ENCODE data around the gene MPPED2.

The MPPED2 gene

DNA sequence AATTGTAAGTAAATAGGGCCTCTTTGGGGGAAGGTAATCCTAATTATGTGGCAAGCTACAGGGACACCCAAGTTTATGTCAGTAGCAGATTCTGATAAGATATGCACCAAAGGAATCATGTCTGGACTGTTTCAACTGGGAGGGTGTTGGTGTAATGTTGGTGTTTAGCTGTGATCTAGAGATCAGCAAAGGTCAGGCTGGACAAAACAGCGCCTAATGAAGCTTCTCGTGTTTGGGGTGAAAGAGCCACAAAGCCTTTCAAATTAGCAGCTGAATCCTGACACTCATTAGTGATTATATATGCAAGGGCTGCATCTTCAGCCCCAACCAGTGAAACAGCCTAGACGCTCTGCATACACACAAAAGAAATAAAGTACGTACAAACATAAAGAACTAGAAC, 106.3 kb downstream of the MPPED2 start:
- no peak overlapping the region for H3K4me3 ChIP-seq (ENCODE audit: low read depth, low read length)
- TF ChIP-seq, protein P1, sequence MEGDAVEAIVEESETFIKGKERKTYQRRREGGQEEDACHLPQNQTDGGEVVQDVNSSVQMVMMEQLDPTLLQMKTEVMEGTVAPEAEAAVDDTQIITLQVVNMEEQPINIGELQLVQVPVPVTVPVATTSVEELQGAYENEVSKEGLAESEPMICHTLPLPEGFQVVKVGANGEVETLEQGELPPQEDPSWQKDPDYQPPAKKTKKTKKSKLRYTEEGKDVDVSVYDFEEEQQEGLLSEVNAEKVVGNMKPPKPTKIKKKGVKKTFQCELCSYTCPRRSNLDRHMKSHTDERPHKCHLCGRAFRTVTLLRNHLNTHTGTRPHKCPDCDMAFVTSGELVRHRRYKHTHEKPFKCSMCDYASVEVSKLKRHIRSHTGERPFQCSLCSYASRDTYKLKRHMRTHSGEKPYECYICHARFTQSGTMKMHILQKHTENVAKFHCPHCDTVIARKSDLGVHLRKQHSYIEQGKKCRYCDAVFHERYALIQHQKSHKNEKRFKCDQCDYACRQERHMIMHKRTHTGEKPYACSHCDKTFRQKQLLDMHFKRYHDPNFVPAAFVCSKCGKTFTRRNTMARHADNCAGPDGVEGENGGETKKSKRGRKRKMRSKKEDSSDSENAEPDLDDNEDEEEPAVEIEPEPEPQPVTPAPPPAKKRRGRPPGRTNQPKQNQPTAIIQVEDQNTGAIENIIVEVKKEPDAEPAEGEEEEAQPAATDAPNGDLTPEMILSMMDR (IDR thresholded peaks at IDR 0.05; ENCODE audit: low read depth, low read length), result no peak
- no peak for DNase-seq (ENCODE audit: low read depth, low spot score)
- in situ Hi-C loops (cut with HindIII; ENCODE audit: low sequenced_read_pairs), result no loop called here

DNA sequence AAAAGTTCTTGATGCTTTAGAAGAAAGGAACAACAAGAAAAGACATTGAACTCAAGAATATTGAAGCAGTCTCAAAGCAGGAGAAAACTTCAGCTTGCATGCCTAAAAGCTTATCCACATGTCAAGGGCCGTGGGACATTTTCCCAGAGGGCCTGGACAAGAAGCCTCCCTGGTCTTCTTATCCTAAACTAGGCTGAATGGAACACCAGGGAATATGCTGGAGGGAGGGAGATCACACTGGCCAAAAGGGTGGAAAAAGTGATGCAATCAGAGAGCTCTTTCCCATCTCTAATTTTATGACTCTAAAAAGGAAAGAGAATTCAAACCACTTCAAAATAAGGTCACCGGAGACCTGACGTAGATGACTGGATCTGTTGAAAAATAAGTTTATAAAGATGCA, 107.2 kb downstream of the MPPED2 start:
- DNase-seq (ENCODE audit: low read depth, low spot score), result no peak
- H3K4me3 ChIP-seq (ENCODE audit: low read depth, low read length), result no peak overlapping the region
- in situ Hi-C loops (cut with HindIII; ENCODE audit: low sequenced_read_pairs), result no loop called here
- TF ChIP-seq, protein P1 (IDR thresholded peaks at IDR 0.05; ENCODE audit: low read depth, low read length), result no peak

DNA sequence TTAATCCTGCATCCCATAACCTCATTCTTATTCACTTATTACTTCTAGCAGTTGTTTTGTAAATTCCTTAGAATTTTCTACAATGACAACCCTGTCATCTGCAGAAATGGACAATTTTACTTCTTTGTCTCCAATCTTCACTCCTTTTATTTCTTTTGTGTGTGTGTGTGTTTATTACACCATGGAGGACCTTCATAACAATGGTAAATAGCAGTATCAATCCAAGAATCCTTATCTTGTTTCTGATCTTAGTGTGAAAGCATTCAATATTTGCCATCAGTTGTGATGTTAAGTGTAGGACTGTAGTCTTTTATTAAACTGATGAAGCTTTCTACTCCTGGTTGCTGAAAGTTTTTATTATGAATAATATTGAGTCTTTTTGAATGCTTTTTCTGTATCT, 109.1 kb downstream of the MPPED2 start:
- no peak overlapping the region for H3K4me3 ChIP-seq (ENCODE audit: low read depth, low read length)
- in situ Hi-C loops (cut with HindIII; ENCODE audit: low sequenced_read_pairs), result no loop called here
- TF ChIP-seq, protein P1 (IDR thresholded peaks at IDR 0.05; ENCODE audit: low read depth, low read length), result no peak
- DNase-seq (ENCODE audit: low read depth, low spot score), result no peak

- DNase-seq (ENCODE audit: low read depth, low spot score), result no peak
- TF ChIP-seq, protein P1 (IDR thresholded peaks at IDR 0.05; ENCODE audit: low read depth, low read length), result no peak
- in situ Hi-C loops (cut with HindIII; ENCODE audit: low sequenced_read_pairs), result no loop called here
- H3K4me3 ChIP-seq (ENCODE audit: low read depth, low read length), result no peak overlapping the region
These were observed 111.8 kb downstream of the MPPED2 start for GRCh38 chr11:30474151-30474954.

DNA sequence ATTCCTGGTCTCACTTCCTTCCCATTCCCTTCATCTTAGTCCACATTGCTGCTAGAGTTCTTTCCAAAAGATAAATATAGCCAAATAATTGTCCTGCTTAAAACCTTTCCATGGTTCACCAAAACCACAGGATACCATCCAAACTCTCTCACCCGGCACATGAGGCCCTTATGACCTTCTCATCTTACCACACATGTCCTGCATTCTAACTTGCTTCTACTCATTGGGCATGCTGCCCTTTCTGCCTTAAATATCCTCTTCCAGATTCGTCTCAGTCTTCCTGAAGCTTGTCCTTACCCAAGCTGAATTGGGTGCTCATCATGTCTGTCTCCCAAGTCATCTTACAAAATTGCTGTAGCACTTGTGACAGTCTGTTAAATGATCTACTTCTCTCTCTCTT, 114.9 kb downstream of the MPPED2 start:
- no peak for DNase-seq (ENCODE audit: low read depth, low spot score)
- TF ChIP-seq, protein P1 (IDR thresholded peaks at IDR 0.05; ENCODE audit: low read depth, low read length), result no peak
- no peak overlapping the region for H3K4me3 ChIP-seq (ENCODE audit: low read depth, low read length)
- in situ Hi-C loops (cut with HindIII; ENCODE audit: low sequenced_read_pairs), result no loop called here

GRCh38 chr11:30468881-30469280, 117.3 kb downstream of the MPPED2 start:
- TF ChIP-seq, protein P1 (IDR thresholded peaks at IDR 0.05; ENCODE audit: low read depth, low read length), result no peak
- no peak overlapping the region for H3K4me3 ChIP-seq (ENCODE audit: low read depth, low read length)
- DNase-seq (ENCODE audit: low read depth, low spot score), result no peak
- in situ Hi-C loops (cut with HindIII; ENCODE audit: low sequenced_read_pairs), result no loop called here
